Caco-2 (cell line): ENCODE measurements around the gene PDE1C. TPM values are rescaled to one million over a fixed set of nuclear protein-coding genes. Genes with fewer than 3 reads are reported as not detected.

Source experiments
- BruUV-seq: library from RNA; stranded (reverse); fragments of 400-500 nt; replicated peaks from 2 replicates; lab custom pipeline; 2021; lab: Mats Ljungman, UMichigan
- CTCF ChIA-PET: fragments of 300-600 bp; sonication (Branson Sonifier 250); formaldehyde crosslinking; loops from one replicate; lab custom pipeline; 2022; ENCODE audit warnings: antibody characterized with exemption; lab: Charles Lee
- POLR2A ChIA-PET: fragments of 300-600 bp; sonication (Branson Sonifier 250); formaldehyde crosslinking; loops from one replicate; lab custom pipeline; 2022; ENCODE audit warnings: antibody characterized with exemption; lab: Charles Lee
- DNase-seq, 2 experiments: peaks; one replicate each; pipeline versions ENCODE4 v3.0.0 to v3.0.0-alpha.2; 2020 to 2022
- H3K27me3 ChIP-seq: replicated peaks from 2 replicates; pipeline ENCODE4 v1.6.0; 2011; ENCODE audit warnings: low read length; ENCODE audit not compliant: control insufficient read depth, insufficient read depth
- H3K36me3 ChIP-seq: 2 replicates; pipeline ENCODE4 v1.5.1; 2011; ENCODE audit warnings: low read length; ENCODE audit not compliant: control insufficient read depth, insufficient read depth
- H3K4me1 ChIP-seq: fragments of 250-450 bp; sonication (Bioruptor Pico); 2 replicates; pipeline ENCODE4 v1.5.1; 2020; ENCODE audit warnings: mild to moderate bottlenecking
- H3K4me3 ChIP-seq: 2 replicates; pipeline ENCODE4 v1.5.1; 2011; ENCODE audit warnings: low read depth, mild to moderate bottlenecking, control low read depth, low read length
- H3K9me3 ChIP-seq: fragments of 250-450 bp; sonication (Bioruptor Pico); 2 replicates; pipeline ENCODE4 v1.5.1; 2020; ENCODE audit warnings: mild to moderate bottlenecking, moderate library complexity
- H3K27ac Mint-ChIP-seq: one replicate; pipeline ENCODE4 v1.8.0; 2022; ENCODE audit warnings: mixed read lengths; ENCODE audit not compliant: unreplicated experiment
- H3K27me3 Mint-ChIP-seq: one replicate; pipeline ENCODE4 v1.8.0; 2022; ENCODE audit warnings: mixed read lengths; ENCODE audit not compliant: insufficient read depth, unreplicated experiment
- H3K36me3 Mint-ChIP-seq: one replicate; pipeline ENCODE4 v1.8.0; 2022; ENCODE audit warnings: mild to moderate bottlenecking, mixed read lengths; ENCODE audit not compliant: insufficient read depth, unreplicated experiment
- H3K4me1 Mint-ChIP-seq: one replicate; pipeline ENCODE4 v1.8.0; 2022; ENCODE audit warnings: low read depth, mixed read lengths; ENCODE audit not compliant: unreplicated experiment
- H3K4me3 Mint-ChIP-seq: one replicate; pipeline ENCODE4 v1.8.0; 2022; ENCODE audit warnings: mild to moderate bottlenecking, moderate library complexity, mixed read lengths; ENCODE audit not compliant: unreplicated experiment
- H3K9me3 Mint-ChIP-seq: one replicate; pipeline ENCODE4 v1.8.0; 2022; ENCODE audit warnings: mixed read lengths; ENCODE audit not compliant: unreplicated experiment
- CTCF ChIP-seq, 2 experiments: fragments of 200-600 bp in 1 of 2; IDR thresholded peaks; 1 replicate in 1 of 2; 2 replicates in 1 of 2; pipeline versions ENCODE4 v1.5.1 to v1.8.0; 2011 to 2022; ENCODE audit warnings: antibody characterized with exemption in 1 of 2, control low read depth in 1 of 2, inconsistent platforms in 1 of 2, low read depth in 1 of 2, low read length in 1 of 2, mild to moderate bottlenecking in 1 of 2, moderate library complexity in 1 of 2; ENCODE audit not compliant: insufficient read depth in 1 of 2, severe bottlenecking in 1 of 2, unreplicated experiment in 1 of 2
- intact Hi-C: fragments of 100-400 bp; cut with micrococcal nuclease; formaldehyde crosslinking; loops from one replicate; pipeline ENCODE4 v1.10.0; 2022; ENCODE audit not compliant: unreplicated experiment
- total RNA-seq: library from RNA; stranded (reverse); gene quantifications from 2 replicates; pipeline ENCODE4 v1.2.3, GENCODE V29; 2022

Gene PDE1C
- total RNA-seq, 1 experiment from 2014 or later, result not detected

GRCh38 chr7:31894308-31894707 lies 175.9 kb downstream of the PDE1C start:
- no peak overlapping the region for H3K27ac Mint-ChIP-seq
- H3K4me1 ChIP-seq, result peaks cover 1% of the 10 kb centered on the region; the same call in 1 of the 2 replicates
- H3K4me3 Mint-ChIP-seq, result no peak overlapping the region
- no peaks in the 10 kb centered on the region for H3K36me3 Mint-ChIP-seq
- CTCF ChIA-PET, result no interaction called here
- intact Hi-C loops, result no loop called here
- BruUV-seq, result no TSS peak
- DNase-seq, result no peak
- H3K36me3 ChIP-seq, result no peaks in the 10 kb centered on the region
- no peaks in the 10 kb centered on the region for H3K9me3 ChIP-seq
- peaks cover 5% of the 10 kb centered on the region for H3K27me3 Mint-ChIP-seq
- H3K9me3 Mint-ChIP-seq, result no peaks in the 10 kb centered on the region
- no peak for TF ChIP-seq CTCF (IDR thresholded peaks at IDR 0.05; ENCODE audit: insufficient read depth in 1 of 2, low read depth in 1 of 2, low read length in 1 of 2, severe bottlenecking in 1 of 2, unreplicated experiment in 1 of 2)
- no peaks in the 10 kb centered on the region for H3K27me3 ChIP-seq
- H3K4me1 Mint-ChIP-seq, result no peaks in the 10 kb centered on the region
- POLR2A ChIA-PET, result no interaction called here
- H3K4me3 ChIP-seq, result no peak overlapping the region

GRCh38 chr7:31893365-31893764 lies 176.8 kb downstream of the PDE1C start:
- DNase-seq, result no peak
- Mint-ChIP-seq H3K27me3 (peaks cover 5% of the 10 kb centered on the region), H3K36me3 (no peaks in the 10 kb centered on the region), H3K4me1 (no peaks in the 10 kb centered on the region), H3K4me3 (no peak overlapping the region), H3K9me3 (no peaks in the 10 kb centered on the region), H3K27ac (no peak overlapping the region)
- intact Hi-C loops, result no loop called here
- Histone ChIP-seq H3K4me1 (no peaks in the 10 kb centered on the region; the same call in 1 of the 2 replicates), H3K4me3 (no peak overlapping the region), H3K27me3 (no peaks in the 10 kb centered on the region), H3K36me3 (no peaks in the 10 kb centered on the region), H3K9me3 (no peaks in the 10 kb centered on the region)
- ChIA-PET POLR2A (no interaction called here), CTCF (no interaction called here)
- BruUV-seq, result no TSS peak
- no peak for TF ChIP-seq CTCF (IDR thresholded peaks at IDR 0.05; ENCODE audit: insufficient read depth in 1 of 2, low read depth in 1 of 2, low read length in 1 of 2, severe bottlenecking in 1 of 2, unreplicated experiment in 1 of 2)

- TF ChIP-seq CTCF (IDR thresholded peaks at IDR 0.05; ENCODE audit: insufficient read depth in 1 of 2, low read depth in 1 of 2, low read length in 1 of 2, severe bottlenecking in 1 of 2, unreplicated experiment in 1 of 2), result no peak
Measured at GRCh38 chr7:31892099-31892829, 177.9 kb downstream of the PDE1C start.

More at GRCh38 chr7:31892099-31892829, 177.9 kb downstream of the PDE1C start:
- intact Hi-C loops, result no loop called here
- Mint-ChIP-seq H3K27me3 (peaks cover 5% of the 10 kb centered on the region), H3K36me3 (no peaks in the 10 kb centered on the region), H3K4me3 (no peak overlapping the region), H3K27ac (no peak overlapping the region), H3K9me3 (peaks cover under 1% of the 10 kb centered on the region), H3K4me1 (no peaks in the 10 kb centered on the region)
- DNase-seq, result no peak
- CTCF ChIA-PET, result no interaction called here
- no peaks in the 10 kb centered on the region; the same call in 1 of the 2 replicates for H3K4me1 ChIP-seq
- no TSS peak for BruUV-seq
- H3K9me3 ChIP-seq, result no peaks in the 10 kb centered on the region
- POLR2A ChIA-PET, result no interaction called here
- no peaks in the 10 kb centered on the region for H3K36me3 ChIP-seq
- no peaks in the 10 kb centered on the region for H3K27me3 ChIP-seq
- H3K4me3 ChIP-seq, result no peak overlapping the region
